Esophagus squamous epithelium (tissue), 5 donors: ENCODE measurements around the gene SCG5. TPM values are rescaled to one million over a fixed set of nuclear protein-coding genes. Genes with fewer than 3 reads are reported as not detected.
A peak's percentile ranks its signal among the peaks of the same experiment; 100 is the strongest.

Source experiments
- DNase-seq: peaks from one replicate; lab custom pipeline; 2025; lab: John Stamatoyannopoulos, UW
- H3K27ac ChIP-seq, 4 donors: fragments of 200-600 bp; sonication (generic); one replicate each; pipeline ENCODE4 v1.5.1; 2016 to 2019; ENCODE audit warnings: mild to moderate bottlenecking in 1 of 4
- H3K27me3 ChIP-seq, 4 donors: fragments of 200-600 bp; sonication (generic); 1 replicate in 3 of 4; 2 replicates in 1 of 4; pipeline versions ENCODE4 v1.5.1 to v1.6.0; 2017 to 2021; ENCODE audit warnings: antibody characterized with exemption in 1 of 4
- H3K36me3 ChIP-seq, 3 donors: fragments of 200-600 bp; sonication (generic); one replicate each; pipeline ENCODE4 v1.5.1; 2016 to 2019
- H3K4me1 ChIP-seq, 3 donors: fragments of 200-600 bp; sonication (generic); one replicate each; pipeline ENCODE4 v1.5.1; 2017 to 2019
- H3K4me3 ChIP-seq, 4 donors: fragments of 200-600 bp; sonication (generic); 1 replicate in 3 of 4; 2 replicates in 1 of 4; pipeline ENCODE4 v1.5.1; 2016 to 2019; ENCODE audit warnings: mild to moderate bottlenecking in 2 of 4, moderate library complexity in 1 of 4
- H3K9me3 ChIP-seq, 3 donors: fragments of 200-600 bp; sonication (generic); one replicate each; pipeline ENCODE4 v1.5.1; 2016 to 2019
- POLR2A ChIP-seq, 4 donors: fragments of 450-650 bp; IDR thresholded peaks; one replicate each; pipeline ENCODE4 v1.6.1; 2017; ENCODE audit warnings: antibody characterized with exemption in 4 of 4, mild to moderate bottlenecking in 4 of 4, moderate library complexity in 3 of 4
- WGBS, 2 donors: methylation state at CpG; one replicate each; pipeline ENCODE4 v1.1.5; 2018; 5-methylcytosine and 5-hydroxymethylcytosine counted together
- intact Hi-C: fragments of 100-400 bp; cut with DNase I; formaldehyde crosslinking; loops from one replicate; pipeline ENCODE4 v1.15.0; 2022
- total RNA-seq, 4 donors: library from RNA; depleted of rRNA; stranded (reverse); fragments of >200 nt; gene quantifications; one replicate each; pipeline ENCODE4 v1.1.0, GENCODE V29; 2016
- TF ChIP-seq, protein P1 (sequence below), 6 experiments: fragments of 450-650 bp in 4 of 6; fragments of 200-600 bp in 2 of 6; sonication (generic) in 2 of 6; IDR thresholded peaks; one replicate each; pipeline ENCODE4 v1.5.1; 2016 to 2019; ENCODE audit warnings: antibody characterized with exemption in 6 of 6, mild to moderate bottlenecking in 4 of 6, moderate library complexity in 4 of 6
- donor health status: DM: yes; HTN: yes; CAD: no.

SCG5 gene
- total RNA-seq, 4 donors from 2014 or later: 1.1 TPM; not detected in 3

DNA sequence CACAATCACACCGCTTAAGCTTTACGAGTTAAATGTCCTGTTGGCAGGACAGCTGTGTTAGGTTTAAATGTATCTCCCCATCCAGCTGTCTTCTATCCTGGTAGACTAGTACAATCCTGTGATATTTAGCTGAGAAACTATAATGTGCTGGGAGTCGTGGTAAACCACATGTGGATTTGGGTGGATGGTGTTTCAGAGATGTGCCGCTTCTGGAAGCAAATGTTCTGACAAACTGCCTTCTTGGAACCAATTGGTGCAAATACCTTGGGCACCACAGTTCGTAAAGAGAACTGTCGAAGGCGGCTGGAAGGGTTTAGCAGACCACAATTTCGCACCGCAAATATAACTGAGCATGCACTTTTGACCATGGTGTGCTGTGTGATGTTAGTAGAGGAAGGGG, 15.0 kb downstream of the SCG5 start:
- H3K27me3 ChIP-seq: no peaks in the 10 kb centered on the region
- intact Hi-C loops: no loop called here
- no peak for TF ChIP-seq POLR2A (IDR thresholded peaks at IDR 0.05)
- TF ChIP-seq, protein P1, sequence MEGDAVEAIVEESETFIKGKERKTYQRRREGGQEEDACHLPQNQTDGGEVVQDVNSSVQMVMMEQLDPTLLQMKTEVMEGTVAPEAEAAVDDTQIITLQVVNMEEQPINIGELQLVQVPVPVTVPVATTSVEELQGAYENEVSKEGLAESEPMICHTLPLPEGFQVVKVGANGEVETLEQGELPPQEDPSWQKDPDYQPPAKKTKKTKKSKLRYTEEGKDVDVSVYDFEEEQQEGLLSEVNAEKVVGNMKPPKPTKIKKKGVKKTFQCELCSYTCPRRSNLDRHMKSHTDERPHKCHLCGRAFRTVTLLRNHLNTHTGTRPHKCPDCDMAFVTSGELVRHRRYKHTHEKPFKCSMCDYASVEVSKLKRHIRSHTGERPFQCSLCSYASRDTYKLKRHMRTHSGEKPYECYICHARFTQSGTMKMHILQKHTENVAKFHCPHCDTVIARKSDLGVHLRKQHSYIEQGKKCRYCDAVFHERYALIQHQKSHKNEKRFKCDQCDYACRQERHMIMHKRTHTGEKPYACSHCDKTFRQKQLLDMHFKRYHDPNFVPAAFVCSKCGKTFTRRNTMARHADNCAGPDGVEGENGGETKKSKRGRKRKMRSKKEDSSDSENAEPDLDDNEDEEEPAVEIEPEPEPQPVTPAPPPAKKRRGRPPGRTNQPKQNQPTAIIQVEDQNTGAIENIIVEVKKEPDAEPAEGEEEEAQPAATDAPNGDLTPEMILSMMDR (IDR thresholded peaks at IDR 0.05): no peak
- H3K4me1 ChIP-seq: peaks cover 4 to 40% (median 11%) of the 10 kb centered on the region in 3 donors
- DNase-seq: no peak
- H3K9me3 ChIP-seq: no peaks in the 10 kb centered on the region
- H3K4me3 ChIP-seq: no peak overlapping the region
- 93 to 95% methylated on average over 9 of the region's 9 CpGs for WGBS, 2 donors
- H3K27ac ChIP-seq: no peak overlapping the region
- no peaks in the 10 kb centered on the region for H3K36me3 ChIP-seq

DNA sequence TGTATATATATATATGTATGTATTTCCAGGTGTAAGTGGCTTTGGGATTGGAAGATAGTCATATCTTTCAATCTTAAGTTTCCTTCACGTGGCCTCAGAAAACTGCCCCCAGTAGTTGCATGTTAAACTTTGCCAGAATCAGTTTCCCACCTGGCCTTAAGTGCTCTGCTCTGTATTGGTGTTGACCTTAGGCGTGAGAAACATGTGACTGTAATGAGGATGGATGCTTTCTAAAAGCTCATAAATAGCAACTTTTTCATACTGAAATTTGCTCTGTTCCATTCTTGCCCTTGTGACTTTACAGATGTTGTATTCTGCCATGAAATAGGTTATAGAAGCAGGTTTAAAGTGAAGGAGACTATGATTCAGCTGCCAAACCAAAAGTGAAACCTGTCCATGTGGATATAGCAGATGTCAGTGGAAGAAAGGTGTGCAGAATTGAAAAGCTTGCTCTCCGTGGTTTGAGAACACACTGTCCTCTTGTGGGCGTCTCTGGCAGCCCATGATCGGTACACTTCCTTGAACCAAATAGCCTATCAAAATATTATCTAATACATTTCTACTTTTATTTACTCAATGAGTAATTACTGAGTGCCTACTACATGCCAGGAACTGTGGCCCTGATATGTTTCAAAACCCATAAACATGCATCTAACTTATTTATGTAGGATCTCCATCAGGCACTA, 15.8 kb downstream of the SCG5 start:
- WGBS, 2 donors: 35 to 61% methylated on average over 4 to 5 of the region's 5 CpGs
- intact Hi-C loops: no loop called here

DNA sequence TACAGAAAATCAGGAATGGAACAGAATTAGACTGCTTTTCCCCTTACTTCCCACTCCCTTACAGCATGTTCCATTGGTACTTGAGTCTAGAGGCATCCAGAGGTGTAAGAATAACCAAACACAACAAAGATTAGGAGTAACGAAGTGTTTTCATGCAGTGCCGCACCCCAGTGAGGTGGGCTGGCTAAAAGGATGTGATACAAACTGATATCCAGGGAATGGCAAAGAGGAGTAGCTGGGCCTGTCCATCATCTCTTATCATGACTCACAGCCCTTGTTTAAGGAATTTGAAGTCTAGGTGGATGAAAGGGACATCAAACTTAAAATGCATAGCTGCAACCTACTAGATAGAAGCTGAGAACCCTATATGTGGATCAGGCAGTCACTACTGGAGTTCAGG, 16.4 kb downstream of the SCG5 start:
- H3K4me1 ChIP-seq: peaks cover 4 to 40% (median 11%) of the 10 kb centered on the region in 3 donors
- 61 to 100% methylated on average over 2 of the region's 2 CpGs for WGBS, 2 donors
- no peaks in the 10 kb centered on the region for H3K27me3 ChIP-seq
- no peak for DNase-seq
- intact Hi-C loops: no loop called here
- H3K4me3 ChIP-seq: no peak overlapping the region
- no peaks in the 10 kb centered on the region for H3K36me3 ChIP-seq
- H3K9me3 ChIP-seq: no peaks in the 10 kb centered on the region
- TF ChIP-seq, protein P1 (IDR thresholded peaks at IDR 0.05): no peak
- no peak for TF ChIP-seq POLR2A (IDR thresholded peaks at IDR 0.05)
- peak overlapping the region in 2 of 4 donors; percentile 45 to 47 for H3K27ac ChIP-seq

More for the DNA sequence above, 15.8 kb downstream of the SCG5 start:
- DNase-seq: no peak
- peaks cover 4 to 40% (median 11%) of the 10 kb centered on the region in 3 donors for H3K4me1 ChIP-seq
- no peaks in the 10 kb centered on the region for H3K9me3 ChIP-seq
- no peak for TF ChIP-seq POLR2A (IDR thresholded peaks at IDR 0.05)
- TF ChIP-seq, protein P1 (IDR thresholded peaks at IDR 0.05): peak in 4 of 6 experiments; percentile 15 to 43 (median 36)
- no peak overlapping the region for H3K4me3 ChIP-seq
- peak overlapping the region in 2 of 4 donors; percentile 45 to 47 for H3K27ac ChIP-seq
- no peaks in the 10 kb centered on the region for H3K27me3 ChIP-seq
- H3K36me3 ChIP-seq: no peaks in the 10 kb centered on the region

DNA sequence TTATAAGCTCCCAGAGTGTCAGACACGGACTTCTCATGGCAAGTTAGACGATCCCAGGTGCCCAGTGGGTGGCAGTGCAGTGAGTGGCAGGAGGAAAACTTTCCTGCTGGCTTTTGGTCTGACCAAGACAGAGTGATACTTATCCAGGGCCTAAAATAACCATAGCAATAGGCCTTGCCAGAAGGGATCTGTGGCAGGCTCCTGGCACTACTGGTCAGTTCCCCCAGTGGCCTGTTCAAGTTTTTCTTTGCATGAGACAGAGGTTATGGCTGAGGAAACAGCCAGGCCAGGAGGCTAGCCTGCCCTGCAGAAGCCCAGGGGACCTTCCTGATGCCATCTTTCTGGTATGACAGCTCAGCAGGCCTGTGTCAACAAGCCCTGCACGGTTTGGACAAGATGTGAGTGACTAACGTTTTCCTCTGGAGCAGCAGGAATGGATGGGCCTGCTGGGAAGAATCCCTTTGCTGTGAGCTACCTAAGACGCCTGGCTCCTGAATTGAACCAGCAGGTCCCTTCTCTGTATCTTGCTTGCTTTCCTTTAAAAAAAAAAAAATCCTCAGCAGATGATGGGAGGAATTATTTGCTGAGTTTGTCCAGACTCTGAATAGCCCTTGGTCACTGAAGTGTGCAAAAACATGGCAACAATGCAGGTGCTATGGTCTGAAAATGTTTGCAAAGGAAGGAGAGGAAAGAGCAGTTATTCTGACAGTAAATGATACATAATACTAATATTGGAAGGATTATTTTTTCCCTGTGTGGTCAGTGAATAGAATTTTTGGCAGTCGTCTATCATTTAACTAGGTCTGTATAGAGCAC, 18.0 kb downstream of the SCG5 start:
- TF ChIP-seq POLR2A (IDR thresholded peaks at IDR 0.05): no peak
- TF ChIP-seq, protein P1 (IDR thresholded peaks at IDR 0.05): no peak
- DNase-seq: no peak
- Histone ChIP-seq H3K4me3 (no peak overlapping the region), H3K27me3 (no peaks in the 10 kb centered on the region), H3K27ac (peak overlapping the region in 3 of 4 donors; percentile 11 to 49 (median 34)), H3K4me1 (peaks cover 4 to 40% (median 11%) of the 10 kb centered on the region in 3 donors), H3K9me3 (no peaks in the 10 kb centered on the region), H3K36me3 (no peaks in the 10 kb centered on the region)
- intact Hi-C loops: loop anchor here (5.0 kb wide), 1 partner anchor 333 kb away; no protein-coding TSS in a partner anchor
- WGBS, 2 donors: 27 to 31% methylated on average over 6 of the region's 6 CpGs

DNA sequence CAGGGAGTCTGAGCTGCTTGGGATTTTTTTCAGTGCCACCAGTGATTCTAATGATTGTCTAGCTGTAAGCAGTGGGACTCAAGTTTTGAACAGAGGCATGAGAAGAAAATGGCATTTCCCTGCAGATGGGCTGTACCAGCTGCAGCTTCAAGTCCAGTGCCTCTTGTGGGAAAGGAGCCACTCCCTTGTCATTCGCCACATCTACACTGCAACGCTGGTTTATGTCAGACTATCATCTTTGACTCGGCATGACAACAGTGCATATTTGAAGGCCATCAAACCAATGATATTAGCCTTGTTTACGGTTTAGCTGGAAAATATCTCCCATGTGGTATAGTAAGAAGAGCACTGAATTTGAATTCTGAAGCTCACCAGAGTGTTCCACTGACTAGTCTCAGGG, 22.2 kb downstream of the SCG5 start:
- Histone ChIP-seq H3K4me3 (no peak overlapping the region), H3K27ac (no peak overlapping the region), H3K4me1 (peaks cover 4 to 20% (median 11%) of the 10 kb centered on the region in 3 donors), H3K9me3 (no peaks in the 10 kb centered on the region), H3K36me3 (no peaks in the 10 kb centered on the region), H3K27me3 (no peaks in the 10 kb centered on the region)
- 87 to 94% methylated on average over 4 of the region's 4 CpGs for WGBS, 2 donors
- DNase-seq: no peak
- intact Hi-C loops: loop anchor here (5.0 kb wide), 1 partner anchor 329 kb away; no protein-coding TSS in a partner anchor
- TF ChIP-seq, protein P1 (IDR thresholded peaks at IDR 0.05): no peak
- no peak for TF ChIP-seq POLR2A (IDR thresholded peaks at IDR 0.05)
